K562 (cell line): Measurements from ENCODE around the gene NPAS3. TPM values are rescaled to one million over a fixed set of nuclear protein-coding genes. Genes with fewer than 3 reads are reported as not detected.

Source experiments
- ATAC-seq: fragments of 200-7000 bp; cut with Tn5 transposase; 3 replicates; pipeline ENCODE4 v1.9.1; 2020; ENCODE audit warnings: moderate library complexity
- BruUV-seq: library from RNA; stranded (reverse); fragments of 400-500 nt; replicated peaks from 2 replicates; lab custom pipeline; 2021; lab: Mats Ljungman, UMichigan
- CTCF ChIA-PET: fragments of 300-600 bp; formaldehyde crosslinking; extraction: SDS; loops from one replicate; lab custom pipeline; 2021; ENCODE audit warnings: low intra/inter-chr PET ratio; lab: Yijun Ruan, JAX
- POLR2A ChIA-PET: fragments of 300-600, 350-650 bp; sonication (Branson Sonifier 250); formaldehyde crosslinking; extraction: SDS; loops from one replicate; lab custom pipeline; 2021; ENCODE audit warnings: antibody characterized with exemption, inconsistent platforms; lab: Yijun Ruan, JAX
- DNase-seq, 4 experiments: peaks; one replicate each; pipeline versions ENCODE4 v3.0.0 to v3.0.0-alpha.2; 2011 to 2018; ENCODE audit warnings: low spot score in 3 of 4, mixed read lengths in 3 of 4; ENCODE audit errors: extremely low read depth in 1 of 4
- FAIRE-seq: peaks from 2 replicates; lab custom pipeline; 2011; peaks lifted over from hg19 to GRCh38; lab: Jason Lieb, UNC
- H2AFZ ChIP-seq: 2 replicates; pipeline ENCODE4 v1.6.0; 2011; ENCODE audit warnings: low read depth, low read length, control low read depth, inconsistent platforms
- H3K27ac ChIP-seq: fragments of 200-600 bp; 3 replicates; pipeline ENCODE4 v1.8.0; 2011; ENCODE audit warnings: low read depth, mild to moderate bottlenecking, control low read depth, inconsistent platforms, low read length, moderate library complexity, mixed read lengths; ENCODE audit errors: extremely low read depth
- H3K27me3 ChIP-seq, 2 experiments: fragments of 300-600 bp in 1 of 2; 2 replicates in 1 of 2; 3 replicates in 1 of 2; pipeline versions ENCODE4 v1.6.0 to v1.8.0; 2011; ENCODE audit warnings: inconsistent platforms in 2 of 2, low read length in 2 of 2, mild to moderate bottlenecking in 1 of 2, mixed read lengths in 1 of 2, moderate library complexity in 1 of 2; ENCODE audit not compliant: control insufficient read depth in 2 of 2, insufficient read depth in 2 of 2
- H3K36me3 ChIP-seq: fragments of 300-600 bp; 3 replicates; pipeline ENCODE4 v1.8.0; 2011; ENCODE audit warnings: mild to moderate bottlenecking, low read length, inconsistent platforms; ENCODE audit not compliant: control insufficient read depth, insufficient read depth
- H3K4me1 ChIP-seq, 2 experiments: fragments of 200-600 bp in 1 of 2; replicated peaks in 1 of 2; 2 replicates in 1 of 2; 3 replicates in 1 of 2; pipeline versions ENCODE4 v1.5.1 to v1.8.0; 2011; ENCODE audit warnings: inconsistent platforms in 2 of 2, low read length in 2 of 2, mild to moderate bottlenecking in 1 of 2, mixed read lengths in 1 of 2, moderate library complexity in 1 of 2; ENCODE audit not compliant: control insufficient read depth in 2 of 2, insufficient read depth in 2 of 2
- H3K4me2 ChIP-seq: 2 replicates; pipeline ENCODE4 v1.6.1; 2011; ENCODE audit warnings: low read length, control low read depth, inconsistent platforms, mixed read lengths; ENCODE audit not compliant: insufficient read depth
- H3K4me3 ChIP-seq: fragments of 200-600 bp; sonication (generic), shearing (Covaris generic); 2 replicates; pipeline ENCODE4 v1.5.1; 2016; ENCODE audit warnings: control low read depth, inconsistent platforms
- H3K79me2 ChIP-seq: fragments of 200-600 bp; 3 replicates; pipeline ENCODE4 v1.8.0; 2011; ENCODE audit warnings: low read length, inconsistent platforms; ENCODE audit not compliant: control insufficient read depth, insufficient read depth
- H3K9ac ChIP-seq, 2 experiments: 2 replicates each; pipeline versions ENCODE4 v1.6.0 to v1.6.1; 2011; ENCODE audit warnings: low read depth in 2 of 2, low read length in 2 of 2, control low read depth in 1 of 2, inconsistent platforms in 1 of 2, mild to moderate bottlenecking in 1 of 2, mixed read lengths in 1 of 2; ENCODE audit not compliant: insufficient read depth in 1 of 2
- H3K9me1 ChIP-seq: one replicate; pipeline ENCODE4 v1.6.0; 2011; ENCODE audit warnings: inconsistent platforms, mild to moderate bottlenecking, low read length, moderate library complexity; ENCODE audit not compliant: control insufficient read depth, insufficient read depth
- H3K9me3 ChIP-seq: replicated peaks from 2 replicates; pipeline ENCODE4 v1.5.1; 2011; ENCODE audit warnings: low read depth, low read length, inconsistent platforms; ENCODE audit not compliant: control insufficient read depth, insufficient read depth
- H4K20me1 ChIP-seq: replicated peaks from 2 replicates; pipeline ENCODE4 v1.6.1; 2011; ENCODE audit warnings: low read length, inconsistent platforms, mixed read lengths; ENCODE audit not compliant: control insufficient read depth, insufficient read depth
- BACH1 ChIP-seq: fragments of 200-800 bp; sonication (Bioruptor generic); IDR thresholded peaks from 2 replicates; pipeline ENCODE4 v1.6.1; 2016; ENCODE audit warnings: missing genetic modification characterization, missing compliant biosample characterization
- BMI1 ChIP-seq: fragments of 150-350 bp; IDR thresholded peaks from 2 replicates; pipeline ENCODE4 v1.6.1; 2014; ENCODE audit warnings: low read length
- E2F1 ChIP-seq: sonication (generic); formaldehyde crosslinking; IDR thresholded peaks from 2 replicates; pipeline ENCODE4 v1.8.1; 2023; ENCODE audit warnings: mild to moderate bottlenecking, missing genetic modification reagents, moderate library complexity
- FOXM1 ChIP-seq, 2 experiments: fragments of 450-650 bp in 1 of 2; sonication (generic) in 1 of 2; formaldehyde crosslinking in 1 of 2; IDR thresholded peaks; 2 replicates each; pipeline versions ENCODE4 v1.6.1 to v1.9.0; 2017 to 2022; ENCODE audit warnings: low read depth in 2 of 2, mild to moderate bottlenecking in 2 of 2, missing genetic modification reagents in 1 of 2, moderate library complexity in 1 of 2
- HCFC1 ChIP-seq: IDR thresholded peaks from 2 replicates; pipeline ENCODE4 v1.6.1; 2012; ENCODE audit warnings: low read depth, low read length, improper control_type of control experiment
- HMBOX1 ChIP-seq: sonication (generic); IDR thresholded peaks from 2 replicates; pipeline ENCODE4 v1.6.1; 2016
- JUNB ChIP-seq: fragments of 450-650 bp; formaldehyde crosslinking; conservative IDR thresholded peaks from 2 replicates; pipeline ENCODE4 v1.4.0; 2020; ENCODE audit warnings: mild to moderate bottlenecking
- JUND ChIP-seq, 2 experiments: IDR thresholded peaks; 2 replicates in 1 of 2; 3 replicates in 1 of 2; pipeline ENCODE4 v1.6.1; 2011; ENCODE audit warnings: borderline replicate concordance in 2 of 2, low read depth in 2 of 2, low read length in 2 of 2, improper control_type of control experiment in 1 of 2, missing biosample characterization in 1 of 2, missing genetic modification characterization in 1 of 2, missing genetic modification reagents in 1 of 2
- KAT7 ChIP-seq: sonication (generic); formaldehyde crosslinking; IDR thresholded peaks from 2 replicates; pipeline ENCODE4 v1.8.0; 2022; ENCODE audit warnings: missing genetic modification reagents, mild to moderate bottlenecking, borderline replicate concordance
- KLF10 ChIP-seq: fragments of 250-450 bp; sonication (Bioruptor Pico); IDR thresholded peaks from 2 replicates; pipeline ENCODE4 v1.6.1; 2021; ENCODE audit warnings: matching md5 sums
- MAFG ChIP-seq: fragments of 450-650 bp; conservative IDR thresholded peaks from 2 replicates; pipeline ENCODE4 v1.6.1; 2016; ENCODE audit warnings: missing genetic modification characterization, missing compliant biosample characterization
- PKNOX1 ChIP-seq: fragments of 450-650 bp; IDR thresholded peaks from 2 replicates; pipeline ENCODE4 v1.6.1; 2016
- SMAD1 ChIP-seq: fragments of 150-350 bp; IDR thresholded peaks from 2 replicates; pipeline ENCODE4 v1.6.1; 2014; ENCODE audit warnings: low read length, low read depth; ENCODE audit not compliant: partially characterized antibody
- TAF15 ChIP-seq: fragments of 200-400 bp; formaldehyde crosslinking; IDR thresholded peaks from 2 replicates; pipeline ENCODE4 v1.6.1; 2017; ENCODE audit warnings: mild to moderate bottlenecking, low read depth, low read length, moderate library complexity
- ZBTB1 ChIP-seq: sonication (generic); formaldehyde crosslinking; IDR thresholded peaks from 2 replicates; pipeline ENCODE4 v1.8.1; 2023; ENCODE audit warnings: missing genetic modification reagents, low read depth, mild to moderate bottlenecking, borderline replicate concordance
- ZKSCAN8 ChIP-seq: fragments of 200-800 bp; sonication (Bioruptor generic); IDR thresholded peaks from 2 replicates; pipeline ENCODE4 v1.6.1; 2016; ENCODE audit warnings: missing genetic modification characterization, missing compliant biosample characterization
- ZNF282 ChIP-seq: sonication (generic); formaldehyde crosslinking; IDR thresholded peaks from 2 replicates; pipeline ENCODE4 v1.8.1; 2023; ENCODE audit warnings: missing genetic modification reagents
- ZNF431 ChIP-seq: sonication (generic); formaldehyde crosslinking; IDR thresholded peaks from 2 replicates; pipeline ENCODE4 v1.8.0; 2022; ENCODE audit warnings: mild to moderate bottlenecking, missing genetic modification reagents
- ZNF76 ChIP-seq: fragments of 250-450 bp; sonication (Bioruptor Pico); IDR thresholded peaks from 2 replicates; pipeline ENCODE4 v1.4.0; 2020; ENCODE audit warnings: mild to moderate bottlenecking, moderate library complexity, borderline replicate concordance
- WGBS: fragments of 100-300 bp; shearing (Covaris generic); methylation state at CpG from one replicate; pipeline ENCODE4 v1.1.6; 2016; ENCODE audit warnings: low coverage, mixed read lengths; ENCODE audit not compliant: insufficient coverage; ENCODE audit errors: missing lambda C conversion rate; 5-methylcytosine and 5-hydroxymethylcytosine counted together
- in situ Hi-C: fragments of 300-500 bp; cut with MboI; formaldehyde crosslinking; loops from 4 replicates; pipeline ENCODE4 v1.15.0; 2018; ENCODE audit warnings: inconsistent platforms, mixed read lengths
- intact Hi-C: fragments of 100-400 bp; cut with micrococcal nuclease; formaldehyde crosslinking; loops from 2 replicates; pipeline ENCODE4 v1.14.2; 2022
- polyA plus RNA-seq, 8 experiments: library from polyadenylated mRNA; depleted of rRNA in 4 of 8; stranded (reverse) in 5 of 8; unstranded in 3 of 8; fragments of >200 nt; fragmentation: Nextera tagmentation in 2 of 8; fragmentation: Illumina TruSeq in 1 of 8; extraction: Ambion mirVana in 2 of 8; extraction: Trizol in 1 of 8; gene quantifications; 2 replicates each; pipeline versions ENCODE4 v1.2.1 to v1.2.3, GENCODE V29; 2011 to 2014; ENCODE audit warnings: inconsistent platforms in 1 of 8, missing spikeins in 1 of 8
- total RNA-seq, 7 experiments: library from RNA; depleted of rRNA in 6 of 7; stranded (reverse); fragments of >200 nt in 6 of 7; fragmentation: Illumina TruSeq in 2 of 7; extraction: Trizol in 2 of 7; gene quantifications; 2 replicates each; pipeline versions ENCODE4 v1.2.1 to v1.2.3, GENCODE V29; 2011 to 2021; ENCODE audit warnings: low replicate concordance in 1 of 7

Gene NPAS3
- total and polyA plus RNA-seq, 9 of the 15 experiments (the other 6 are each of a cell fraction or from before 2014, with no cell fraction given), result 0.04 TPM; not detected in 8

GRCh38 chr14:33432407-33433023 lies 493.8 kb downstream of the NPAS3 start (continued):
- TF ChIP-seq ZBTB1 (CRISPR knock-in tag), result no peak
- no peak for TF ChIP-seq ZNF282 (CRISPR knock-in tag)
- no peak for TF ChIP-seq MAFG (tag)
- TF ChIP-seq JUNB, result no peak
- TF ChIP-seq BACH1, result no peak

GRCh38 chr14:33433396-33433795 lies 494.7 kb downstream of the NPAS3 start:
- DNase-seq (no peak), FAIRE-seq (no peak), ATAC-seq (no peak)
- no TSS peak for BruUV-seq
- Histone ChIP-seq H3K9ac (no peak overlapping the region), H3K27me3 (no peaks in the 10 kb centered on the region), H3K9me1 (no peaks in the 10 kb centered on the region), H3K4me3 (no peak overlapping the region), H3K27ac (no peak overlapping the region), H3K36me3 (no peaks in the 10 kb centered on the region), H3K9me3 (no peaks in the 10 kb centered on the region), H4K20me1 (no peaks in the 10 kb centered on the region), H3K4me1 (no peaks in the 10 kb centered on the region), H2AFZ (no peak overlapping the region), H3K4me2 (no peak overlapping the region), H3K79me2 (no peaks in the 10 kb centered on the region)
- intact Hi-C loops, result loop anchor here (5.0 kb wide), 1 partner anchor 856 kb away; no protein-coding TSS in a partner anchor
- in situ Hi-C loops, result no loop called here
- POLR2A ChIA-PET, result no interaction called here
- CTCF ChIA-PET, result no interaction called here
- 22% methylated on average over 1 of the region's 1 CpG for WGBS
- TF ChIP-seq E2F1 (CRISPR knock-in tag) (no peak), ZKSCAN8 (CRISPR knock-in tag) (no peak), JUND (IDR thresholded peaks at IDR 0.05; ENCODE audit: borderline replicate concordance, low read depth, low read length) (no peak), JUND (tag; IDR thresholded peaks at IDR 0.05; ENCODE audit: borderline replicate concordance, low read depth, low read length) (no peak), ZNF76 (CRISPR knock-in tag) (no peak), BMI1 (no peak), TAF15 (no peak), HCFC1 (no peak), FOXM1 (IDR thresholded peaks at IDR 0.05; ENCODE audit: low read depth) (no peak), FOXM1 (CRISPR knock-in tag; IDR thresholded peaks at IDR 0.05; ENCODE audit: low read depth) (no peak), SMAD1 (no peak), ZNF431 (CRISPR knock-in tag) (no peak), KLF10 (CRISPR knock-in tag) (no peak), PKNOX1 (no peak), KAT7 (CRISPR knock-in tag) (no peak), HMBOX1 (no peak)
